GM13976 (cell line): ENCODE measurements around the gene MRPL38.
A peak's percentile ranks its signal among the peaks of the same experiment; 100 is the strongest.

Source experiments
- DNase-seq: peaks from one replicate; pipeline ENCODE4 v3.0.0; 2012; ENCODE audit warnings: low spot score
- CTCF ChIP-seq: IDR thresholded peaks from 2 replicates; pipeline ENCODE4 v1.5.1; 2012; ENCODE audit warnings: borderline replicate concordance, mild to moderate bottlenecking; ENCODE audit not compliant: insufficient read depth; ENCODE audit errors: extremely low read depth, missing control alignments, control extremely low read depth
- in situ Hi-C: fragments of 300-500 bp; cut with MboI; formaldehyde crosslinking; loops from one replicate; pipeline ENCODE4 v1.12.0; 2022; ENCODE audit warnings: low sequenced_read_pairs, mixed read lengths, inconsistent platforms; ENCODE audit not compliant: unreplicated experiment

MRPL38 gene

DNA sequence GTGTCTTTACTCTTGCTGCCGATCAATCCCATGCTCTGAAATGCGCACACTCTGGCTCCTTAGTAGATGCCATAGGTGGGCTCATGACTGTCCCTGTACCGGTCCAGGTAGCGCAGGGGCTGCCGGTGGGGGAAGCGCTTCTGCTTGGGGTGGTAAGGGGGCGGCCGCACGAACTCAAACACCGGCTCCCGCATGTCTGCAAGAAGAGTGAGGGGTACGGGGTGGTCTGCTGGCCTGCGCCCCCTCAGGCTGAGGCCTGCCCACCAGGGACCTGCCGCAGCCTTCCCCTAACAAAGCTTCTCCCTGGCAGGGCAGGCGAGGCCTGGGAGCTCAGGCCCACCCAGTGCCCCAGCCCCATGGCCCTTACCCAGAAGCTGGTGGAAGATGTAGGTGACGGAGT is 5.9 kb downstream of the MRPL38 start:
- in situ Hi-C loops: no loop called here
- no peak for DNase-seq
- no peak for TF ChIP-seq CTCF

DNA sequence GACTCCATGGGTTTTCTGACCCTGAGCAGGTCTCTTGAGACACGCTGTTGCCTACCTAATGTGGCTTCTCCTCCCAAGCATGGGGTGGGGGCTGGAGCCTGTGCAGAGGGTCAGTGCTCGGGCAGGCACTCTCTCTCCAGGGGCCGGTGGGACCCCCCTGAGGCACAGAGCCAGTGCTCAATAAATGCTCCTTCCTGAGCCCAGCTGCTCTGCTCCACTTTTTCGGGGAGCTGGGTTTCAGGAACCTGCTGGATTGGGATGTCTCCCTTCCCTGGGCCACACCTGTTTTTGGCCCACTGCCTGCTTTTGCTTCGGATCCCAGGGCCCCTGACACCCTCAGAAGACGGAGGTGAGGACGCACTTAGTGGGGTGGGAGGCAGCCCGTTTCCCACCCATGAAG is 6.6 kb downstream of the MRPL38 start:
- in situ Hi-C loops: no loop called here
- TF ChIP-seq CTCF: no peak
- DNase-seq: no peak

GRCh38 chr17:75897160-75898019 is 7.3 kb downstream of the MRPL38 start:
- in situ Hi-C loops: no loop called here
- no peak for DNase-seq
- TF ChIP-seq CTCF: no peak

- in situ Hi-C loops: no loop called here
- TF ChIP-seq CTCF: peak; percentile 71
- DNase-seq: peak; percentile 94
Observed at GRCh38 chr17:75896415-75897159, 8.1 kb downstream of the MRPL38 start, which contains the start of gene TRIM65. Gene TRIM65, minus strand, starts transcription at chr17:75896951. Its CDS starts 14 bp downstream, at chr17:75896937.

- DNase-seq: no peak
- in situ Hi-C loops: no loop called here
Observed at GRCh38 chr17:75895370-75896155, 9.1 kb downstream of the MRPL38 start.

More at GRCh38 chr17:75895370-75896155, 9.1 kb downstream of the MRPL38 start:
- no peak for TF ChIP-seq CTCF
